SK-N-SH (cell line): Measurements from ENCODE around the gene TMEM140. TPM values are rescaled to one million over a fixed set of nuclear protein-coding genes. Genes with fewer than 3 reads are reported as not detected.
"Not testable (repeated sequence)": the region's sequence is repeated elsewhere in the genome, so short reads cannot be mapped to it uniquely, and the experiment has no call there.

Source experiments
- CTCF ChIA-PET: fragments of 300-600, 350-600 bp; formaldehyde crosslinking; extraction: SDS; loops from one replicate; lab custom pipeline; 2021; lab: Yijun Ruan, JAX
- POLR2A ChIA-PET: fragments of 350-600 bp; sonication (Branson Sonifier 250); formaldehyde crosslinking; extraction: SDS; loops from one replicate; lab custom pipeline; 2020; ENCODE audit warnings: antibody characterized with exemption, inconsistent platforms; lab: Yijun Ruan, JAX
- DNase-seq: peaks from one replicate; pipeline ENCODE4 v3.0.0; 2012
- H2AFZ ChIP-seq: fragments of 200-600 bp; sonication (generic); 2 replicates; pipeline ENCODE4 v1.8.1; 2016; ENCODE audit warnings: antibody characterized with exemption, mild to moderate bottlenecking, low read depth
- H3F3A ChIP-seq: fragments of 200-600 bp; sonication (generic); replicated peaks from 2 replicates; pipeline ENCODE3; 2016; ENCODE audit warnings: antibody characterized with exemption, mild to moderate bottlenecking; ENCODE audit not compliant: insufficient read depth
- H3K27ac ChIP-seq, 2 experiments: fragments of 200-500 bp in 1 of 2; fragments of 200-600 bp in 1 of 2; sonication (Bioruptor generic) in 1 of 2; sonication (generic), shearing (Covaris generic) in 1 of 2; 2 replicates each; pipeline versions ENCODE4 v1.5.1 to v1.6.1; 2014 to 2016; ENCODE audit warnings: low read depth in 2 of 2, inconsistent platforms in 1 of 2, low read length in 1 of 2, mild to moderate bottlenecking in 1 of 2, mixed read lengths in 1 of 2
- H3K27me3 ChIP-seq: fragments of 200-600 bp; sonication (generic), shearing (Covaris generic); 2 replicates; pipeline ENCODE4 v1.6.1; 2016; ENCODE audit warnings: mixed run types; ENCODE audit not compliant: insufficient read depth
- H3K36me3 ChIP-seq, 2 experiments: fragments of 200-500 bp in 1 of 2; fragments of 200-600 bp in 1 of 2; sonication (Bioruptor generic) in 1 of 2; sonication (generic) in 1 of 2; replicated peaks in 1 of 2; 2 replicates each; pipeline versions ENCODE3 to v1.5.1; 2014 to 2016; ENCODE audit warnings: low read length in 1 of 2, mild to moderate bottlenecking in 1 of 2; ENCODE audit not compliant: insufficient read depth in 2 of 2, control insufficient read depth in 1 of 2
- H3K4me1 ChIP-seq, 2 experiments: fragments of 200-500 bp in 1 of 2; fragments of 200-600 bp in 1 of 2; sonication (Bioruptor generic) in 1 of 2; sonication (generic), shearing (Covaris generic) in 1 of 2; 2 replicates each; pipeline versions ENCODE4 v1.5.1 to v1.6.1; 2014 to 2016; ENCODE audit warnings: low read depth in 1 of 2, low read length in 1 of 2, mixed run types in 1 of 2; ENCODE audit not compliant: insufficient read depth in 2 of 2, control insufficient read depth in 1 of 2
- H3K4me2 ChIP-seq: fragments of 200-600 bp; sonication (generic), shearing (Covaris generic); 2 replicates; pipeline ENCODE4 v1.6.1; 2017; ENCODE audit warnings: mixed run types
- H3K4me3 ChIP-seq, 2 experiments: fragments of 200-500 bp in 1 of 2; fragments of 200-600 bp in 1 of 2; sonication (Bioruptor generic) in 1 of 2; sonication (generic), shearing (Covaris generic) in 1 of 2; 2 replicates each; pipeline versions ENCODE4 v1.5.1 to v1.8.1; 2014 to 2016; ENCODE audit warnings: low read depth in 2 of 2, inconsistent platforms in 1 of 2, low read length in 1 of 2, mild to moderate bottlenecking in 1 of 2, mixed read lengths in 1 of 2, moderate library complexity in 1 of 2
- H3K79me2 ChIP-seq: fragments of 200-600 bp; sonication (generic); 2 replicates; pipeline ENCODE4 v1.8.1; 2017; ENCODE audit warnings: mild to moderate bottlenecking; ENCODE audit not compliant: insufficient read depth
- H3K9ac ChIP-seq: fragments of 200-600 bp; sonication (generic); 2 replicates; pipeline ENCODE4 v1.6.1; 2017; ENCODE audit warnings: mixed run types
- H3K9me2 ChIP-seq: fragments of 200-600 bp; sonication (generic); 2 replicates; pipeline ENCODE4 v1.6.1; 2017; ENCODE audit warnings: mixed run types
- H3K9me3 ChIP-seq: fragments of 200-600 bp; sonication (generic); 2 replicates; pipeline ENCODE4 v1.6.1; 2017; ENCODE audit warnings: mixed run types, mild to moderate bottlenecking, moderate library complexity
- H4K20me1 ChIP-seq: fragments of 200-600 bp; sonication (generic); 2 replicates; pipeline ENCODE4 v1.6.1; 2017; ENCODE audit warnings: mild to moderate bottlenecking, mixed run types; ENCODE audit not compliant: insufficient read depth
- CHD2 ChIP-seq: fragments of 150-350 bp; IDR thresholded peaks from 2 replicates; pipeline ENCODE4 v1.6.1; 2018; ENCODE audit warnings: low read length; ENCODE audit not compliant: partially characterized antibody
- ELF1 ChIP-seq: IDR thresholded peaks from 2 replicates; pipeline ENCODE4 v1.4.0; 2012
- EP300 ChIP-seq, 2 experiments: IDR thresholded peaks; 2 replicates each; pipeline versions ENCODE4 v1.4.0 to v1.6.1; 2012; ENCODE audit warnings: borderline replicate concordance in 1 of 2, low read depth in 1 of 2, low read length in 1 of 2
- FOXM1 ChIP-seq: IDR thresholded peaks from 2 replicates; pipeline ENCODE4 v1.4.0; 2012; ENCODE audit warnings: low read depth, mild to moderate bottlenecking
- GATA2 ChIP-seq: sonication (generic); formaldehyde crosslinking; IDR thresholded peaks from 2 replicates; pipeline ENCODE4 v1.5.0; 2020; ENCODE audit warnings: mild to moderate bottlenecking, missing genetic modification reagents
- JUND ChIP-seq: IDR thresholded peaks from 2 replicates; pipeline ENCODE4 v1.4.0; 2012
- MXI1 ChIP-seq: IDR thresholded peaks from 2 replicates; pipeline ENCODE4 v1.6.1; 2012; ENCODE audit warnings: mild to moderate bottlenecking, low read depth, low read length, improper control_type of control experiment
- NFIC ChIP-seq: IDR thresholded peaks from 2 replicates; pipeline ENCODE4 v1.4.0; 2012; ENCODE audit warnings: borderline replicate concordance
- NRF1 ChIP-seq: IDR thresholded peaks from 2 replicates; pipeline ENCODE4 v1.6.1; 2012; ENCODE audit warnings: low read depth, mild to moderate bottlenecking, low read length
- RAD21 ChIP-seq: IDR thresholded peaks from 2 replicates; pipeline ENCODE4 v1.6.1; 2012; ENCODE audit warnings: mild to moderate bottlenecking, low read length
- REST ChIP-seq: IDR thresholded peaks from 2 replicates; pipeline ENCODE4 v1.6.1; 2012; ENCODE audit warnings: mild to moderate bottlenecking, low read depth, low read length, moderate library complexity
- RFX5 ChIP-seq: IDR thresholded peaks from 2 replicates; pipeline ENCODE4 v1.6.1; 2012; ENCODE audit warnings: mild to moderate bottlenecking, improper control_type of control experiment, low read length
- RXRA ChIP-seq: IDR thresholded peaks from 2 replicates; pipeline ENCODE4 v1.4.0; 2012; ENCODE audit warnings: low read depth, mild to moderate bottlenecking, borderline replicate concordance
- SIN3A ChIP-seq: IDR thresholded peaks from 2 replicates; pipeline ENCODE4 v1.6.1; 2012; ENCODE audit warnings: low read depth, mild to moderate bottlenecking, low read length, moderate library complexity, borderline replicate concordance
- WGBS: methylation state at CpG from one replicate; pipeline ENCODE4 v1.1.6; 2017; ENCODE audit warnings: low lambda C conversion rate; 5-methylcytosine and 5-hydroxymethylcytosine counted together
- polyA plus RNA-seq, 3 experiments: library from polyadenylated mRNA; depleted of rRNA; stranded (reverse); fragments of >200 nt; gene quantifications; 2 replicates each; pipeline ENCODE4 v1.2.3, GENCODE V29; 2012
- TF ChIP-seq, protein P1 (sequence below): IDR thresholded peaks from 2 replicates; pipeline ENCODE4 v1.4.0; 2012; ENCODE audit warnings: low read depth, borderline replicate concordance
- TF ChIP-seq, protein P2 (sequence below): fragments of 150-350 bp; IDR thresholded peaks from 2 replicates; pipeline ENCODE4 v1.6.1; 2016; ENCODE audit warnings: mild to moderate bottlenecking, low read depth, low read length

The TMEM140 gene
- polyA plus RNA-seq, 1 of the 3 experiments (the other 2 are of a cell fraction) = 0.12 TPM

- CTCF ChIA-PET = no interaction called here
- H3K9ac ChIP-seq = no peak overlapping the region
- no peak for TF ChIP-seq FOXM1
- TF ChIP-seq MXI1 = no peak
- no peak for TF ChIP-seq CHD2
- no peak for TF ChIP-seq SIN3A
- no peak for TF ChIP-seq RAD21
- no peak for TF ChIP-seq JUND
- TF ChIP-seq REST = no peak
- 0 out of 2 replicates have a peak, but pooled peaks cover 3% of the 10 kb centered on the region for H3K9me2 ChIP-seq
- POLR2A ChIA-PET = no interaction called here
- WGBS = 67% methylated on average over 4 of the region's 6 CpGs
- no peak overlapping the region for H3K27ac ChIP-seq
- H2AFZ ChIP-seq = no peak overlapping the region
- H3K9me3 ChIP-seq = peaks cover 5% of the 10 kb centered on the region; the same call in 1 of the 2 replicates
- H3K27me3 ChIP-seq = peaks cover 6% of the 10 kb centered on the region; the same call in 1 of the 2 replicates
- no peaks in the 10 kb centered on the region for H3K4me1 ChIP-seq
- H3F3A ChIP-seq = no peaks in the 10 kb centered on the region
- DNase-seq = no peak
- no peaks in the 10 kb centered on the region for H4K20me1 ChIP-seq
- no peaks in the 10 kb centered on the region for H3K79me2 ChIP-seq
- no peak overlapping the region for H3K4me3 ChIP-seq
- no peaks in the 10 kb centered on the region for H3K36me3 ChIP-seq
- no peak overlapping the region for H3K4me2 ChIP-seq
Observed at GRCh38 chr7:135121868-135122267, 26.0 kb upstream of the TMEM140 start.

DNA sequence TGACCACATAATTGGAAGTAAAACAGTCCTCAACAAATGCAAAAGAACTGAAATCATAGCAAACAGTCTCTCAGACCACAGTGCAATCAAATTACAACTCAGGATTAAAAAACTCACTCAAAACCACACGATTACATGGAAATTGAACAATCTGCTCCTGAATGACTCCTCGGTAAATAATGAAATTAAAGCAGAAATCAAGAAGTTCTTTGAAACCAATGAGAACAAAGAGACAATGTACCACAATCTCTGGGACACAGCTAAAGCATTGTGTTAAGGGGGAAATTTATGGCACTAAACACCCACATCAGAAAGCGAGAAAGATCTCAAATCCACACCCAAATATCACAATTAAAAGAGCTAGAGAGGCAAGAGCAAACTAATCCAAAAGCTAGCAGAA, 23.2 kb upstream of the TMEM140 start:
- DNase-seq, H3K79me2 ChIP-seq, POLR2A ChIA-PET, H3K9me2 ChIP-seq, H3K4me1 ChIP-seq, H3K27ac ChIP-seq, CTCF ChIA-PET, H4K20me1 ChIP-seq, H3K4me2 ChIP-seq, H3K36me3 ChIP-seq, H2AFZ ChIP-seq, H3K9me3 ChIP-seq, H3F3A ChIP-seq, H3K27me3 ChIP-seq, H3K4me3 ChIP-seq, H3K9ac ChIP-seq: not testable (repeated sequence)
- WGBS = 3% methylated on average over 3 of the region's 3 CpGs

GRCh38 chr7:135128931-135129330, 18.9 kb upstream of the TMEM140 start:
- Histone ChIP-seq H3K79me2 (no peaks in the 10 kb centered on the region), H4K20me1 (no peaks in the 10 kb centered on the region), H3F3A (no peaks in the 10 kb centered on the region), H3K27ac (no peak overlapping the region), H3K4me3 (no peak overlapping the region), H3K4me1 (no peaks in the 10 kb centered on the region), H3K9me3 (no peaks in the 10 kb centered on the region), H3K9me2 (no peaks in the 10 kb centered on the region), H3K9ac (no peak overlapping the region), H3K36me3 (no peaks in the 10 kb centered on the region), H3K27me3 (peaks cover 6% of the 10 kb centered on the region; the same call in 1 of the 2 replicates), H3K4me2 (no peak overlapping the region), H2AFZ (no peak overlapping the region)
- CTCF ChIA-PET = no interaction called here
- POLR2A ChIA-PET = no interaction called here
- no peak for DNase-seq
- WGBS = 22% methylated on average over 1 of the region's 1 CpG
- no peak for TF ChIP-seq CHD2
- no peak for TF ChIP-seq NFIC
- no peak for TF ChIP-seq NRF1
- no peak for TF ChIP-seq EP300 (IDR thresholded peaks at IDR 0.05; ENCODE audit: borderline replicate concordance in 1 of 2, low read depth in 1 of 2, low read length in 1 of 2)
- TF ChIP-seq RFX5 = no peak
- no peak for TF ChIP-seq RXRA
- TF ChIP-seq, protein P1, sequence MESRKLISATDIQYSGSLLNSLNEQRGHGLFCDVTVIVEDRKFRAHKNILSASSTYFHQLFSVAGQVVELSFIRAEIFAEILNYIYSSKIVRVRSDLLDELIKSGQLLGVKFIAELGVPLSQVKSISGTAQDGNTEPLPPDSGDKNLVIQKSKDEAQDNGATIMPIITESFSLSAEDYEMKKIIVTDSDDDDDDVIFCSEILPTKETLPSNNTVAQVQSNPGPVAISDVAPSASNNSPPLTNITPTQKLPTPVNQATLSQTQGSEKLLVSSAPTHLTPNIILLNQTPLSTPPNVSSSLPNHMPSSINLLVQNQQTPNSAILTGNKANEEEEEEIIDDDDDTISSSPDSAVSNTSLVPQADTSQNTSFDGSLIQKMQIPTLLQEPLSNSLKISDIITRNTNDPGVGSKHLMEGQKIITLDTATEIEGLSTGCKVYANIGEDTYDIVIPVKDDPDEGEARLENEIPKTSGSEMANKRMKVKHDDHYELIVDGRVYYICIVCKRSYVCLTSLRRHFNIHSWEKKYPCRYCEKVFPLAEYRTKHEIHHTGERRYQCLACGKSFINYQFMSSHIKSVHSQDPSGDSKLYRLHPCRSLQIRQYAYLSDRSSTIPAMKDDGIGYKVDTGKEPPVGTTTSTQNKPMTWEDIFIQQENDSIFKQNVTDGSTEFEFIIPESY = no peak
- no peak for TF ChIP-seq GATA2
- TF ChIP-seq, protein P2, sequence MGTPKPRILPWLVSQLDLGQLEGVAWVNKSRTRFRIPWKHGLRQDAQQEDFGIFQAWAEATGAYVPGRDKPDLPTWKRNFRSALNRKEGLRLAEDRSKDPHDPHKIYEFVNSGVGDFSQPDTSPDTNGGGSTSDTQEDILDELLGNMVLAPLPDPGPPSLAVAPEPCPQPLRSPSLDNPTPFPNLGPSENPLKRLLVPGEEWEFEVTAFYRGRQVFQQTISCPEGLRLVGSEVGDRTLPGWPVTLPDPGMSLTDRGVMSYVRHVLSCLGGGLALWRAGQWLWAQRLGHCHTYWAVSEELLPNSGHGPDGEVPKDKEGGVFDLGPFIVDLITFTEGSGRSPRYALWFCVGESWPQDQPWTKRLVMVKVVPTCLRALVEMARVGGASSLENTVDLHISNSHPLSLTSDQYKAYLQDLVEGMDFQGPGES = no peak
- no peak for TF ChIP-seq ELF1
